Subcutaneous adipose tissue (tissue), 4 donors: Measurements from ENCODE around the gene CCL8. TPM values are rescaled to one million over a fixed set of nuclear protein-coding genes. Genes with fewer than 3 reads are reported as not detected.

Source experiments
- total RNA-seq, 4 donors: library from RNA; depleted of rRNA; stranded (reverse); fragments of >200 nt; gene quantifications; one replicate each; pipeline ENCODE4 v1.1.0, GENCODE V29; 2016
- TF ChIP-seq, protein P1 (sequence below): fragments of 450-650 bp; IDR thresholded peaks from one replicate; pipeline ENCODE4 v1.5.1; 2016; ENCODE audit warnings: low read depth, mild to moderate bottlenecking, control low read depth, antibody characterized with exemption, moderate library complexity

CCL8 gene
- total RNA-seq, 4 donors from 2014 or later, result 0.44 to 0.98 (median 0.85) TPM; not detected in 1

GRCh38 chr17:34303606-34304005 lies 15.6 kb upstream of the CCL8 start:
- TF ChIP-seq, protein P1, sequence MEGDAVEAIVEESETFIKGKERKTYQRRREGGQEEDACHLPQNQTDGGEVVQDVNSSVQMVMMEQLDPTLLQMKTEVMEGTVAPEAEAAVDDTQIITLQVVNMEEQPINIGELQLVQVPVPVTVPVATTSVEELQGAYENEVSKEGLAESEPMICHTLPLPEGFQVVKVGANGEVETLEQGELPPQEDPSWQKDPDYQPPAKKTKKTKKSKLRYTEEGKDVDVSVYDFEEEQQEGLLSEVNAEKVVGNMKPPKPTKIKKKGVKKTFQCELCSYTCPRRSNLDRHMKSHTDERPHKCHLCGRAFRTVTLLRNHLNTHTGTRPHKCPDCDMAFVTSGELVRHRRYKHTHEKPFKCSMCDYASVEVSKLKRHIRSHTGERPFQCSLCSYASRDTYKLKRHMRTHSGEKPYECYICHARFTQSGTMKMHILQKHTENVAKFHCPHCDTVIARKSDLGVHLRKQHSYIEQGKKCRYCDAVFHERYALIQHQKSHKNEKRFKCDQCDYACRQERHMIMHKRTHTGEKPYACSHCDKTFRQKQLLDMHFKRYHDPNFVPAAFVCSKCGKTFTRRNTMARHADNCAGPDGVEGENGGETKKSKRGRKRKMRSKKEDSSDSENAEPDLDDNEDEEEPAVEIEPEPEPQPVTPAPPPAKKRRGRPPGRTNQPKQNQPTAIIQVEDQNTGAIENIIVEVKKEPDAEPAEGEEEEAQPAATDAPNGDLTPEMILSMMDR, result no peak

GRCh38 chr17:34305061-34305460 lies 14.2 kb upstream of the CCL8 start:
- TF ChIP-seq, protein P1, result no peak

- TF ChIP-seq, protein P1, result no peak
Measured at GRCh38 chr17:34305606-34306005, 13.6 kb upstream of the CCL8 start.

GRCh38 chr17:34306466-34306865 lies 12.8 kb upstream of the CCL8 start:
- TF ChIP-seq, protein P1, result no peak

DNA sequence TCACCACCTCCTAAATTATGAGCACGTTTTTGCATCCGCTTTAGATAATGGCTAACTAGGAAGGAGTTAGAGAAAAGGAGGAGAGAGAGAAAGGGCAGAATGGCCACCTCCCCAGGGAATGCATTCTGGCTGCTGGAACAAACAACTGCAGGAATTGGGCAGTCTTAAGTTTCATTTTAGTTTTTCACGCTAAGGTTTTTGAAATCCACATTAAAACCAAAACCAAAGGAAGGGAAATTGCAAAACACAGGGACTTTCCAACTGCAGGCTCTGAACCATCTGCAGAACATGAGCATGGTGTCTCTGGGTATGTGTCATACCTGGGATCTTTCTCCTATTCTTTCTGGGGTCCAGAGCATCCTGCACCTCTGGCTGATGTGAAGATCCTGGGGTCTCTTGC lies 12.1 kb upstream of the CCL8 start:
- TF ChIP-seq, protein P1, result no peak

GRCh38 chr17:34308371-34308770 lies 10.9 kb upstream of the CCL8 start:
- TF ChIP-seq, protein P1, result no peak

DNA sequence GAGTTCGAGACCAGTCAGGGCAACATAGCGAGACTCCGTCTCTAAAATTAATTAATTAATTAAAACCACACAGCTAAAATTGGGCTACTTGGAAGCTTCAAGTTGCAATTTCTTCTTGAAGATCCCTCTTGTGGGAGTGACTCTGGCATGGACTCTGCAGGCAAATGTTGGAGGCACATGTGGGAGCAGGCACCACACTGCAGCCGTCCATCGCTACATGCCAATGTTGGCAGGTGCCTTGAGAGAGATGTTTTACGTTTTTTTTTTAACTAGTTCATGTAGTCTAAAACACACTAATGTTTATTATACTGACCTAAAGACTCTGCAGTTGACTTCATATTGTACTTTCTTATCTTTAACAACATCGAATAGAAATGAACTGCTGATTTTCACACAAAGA lies 7.9 kb upstream of the CCL8 start:
- TF ChIP-seq, protein P1, result no peak
